Measurements from ENCODE around the gene STAT4. TPM values are rescaled to one million over a fixed set of nuclear protein-coding genes. Genes with fewer than 3 reads are reported as not detected.

The STAT4 gene
- total RNA-seq, 1 experiment from 2014 or later = 0.33 TPM

DNA sequence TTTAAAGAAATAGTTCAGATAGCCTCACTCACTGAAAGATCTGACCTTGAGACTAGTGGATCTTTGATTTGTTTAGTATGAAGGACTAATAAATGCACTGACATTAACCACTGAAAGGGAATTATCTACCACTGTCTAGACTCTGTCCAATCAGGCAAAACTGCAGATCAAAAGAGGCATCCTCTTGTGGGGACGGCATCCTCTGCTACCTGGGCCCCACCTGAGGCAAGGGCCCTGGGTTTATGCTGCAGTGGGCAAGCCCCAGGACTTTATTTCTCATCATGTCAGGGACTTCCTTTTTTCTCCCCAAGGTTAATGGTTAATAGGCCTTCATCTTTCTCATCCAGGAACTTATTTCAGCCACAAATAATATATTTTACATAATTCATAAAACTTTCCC is 169.1 kb downstream of the STAT4 start:
- H3K27me3 ChIP-seq (ENCODE audit: insufficient read depth, low read length) = no peaks in the 10 kb centered on the region
- no peak overlapping the region for H3T11ph ChIP-seq (ENCODE audit: low read length)
- H2AK5ac ChIP-seq (ENCODE audit: insufficient read length, low read length) = no peak overlapping the region
- no peak for TF ChIP-seq CTCF (conservative IDR thresholded peaks at IDR 0.05)
- no peak overlapping the region for H2BK15ac ChIP-seq (ENCODE audit: low read depth, low read length)
- no peak for DNase-seq
- H3K4me1 Mint-ChIP-seq = no peaks in the 10 kb centered on the region
- H3K56ac ChIP-seq (ENCODE audit: insufficient read length, low read depth, low read length) = no peak overlapping the region
- no peaks in the 10 kb centered on the region for H3K9me3 ChIP-seq (ENCODE audit: control insufficient read depth, low read depth, low read length)
- H2BK20ac ChIP-seq (ENCODE audit: low read depth, low read length, poor library complexity, severe bottlenecking) = no peak overlapping the region
- H3K23me2 ChIP-seq (ENCODE audit: insufficient read length, low read depth, low read length, poor library complexity, severe bottlenecking) = no peaks in the 10 kb centered on the region
- no peak overlapping the region for H4K8ac ChIP-seq (replicated peaks; ENCODE audit: insufficient read length, low read depth, low read length)
- no peak overlapping the region for H3K4ac ChIP-seq (ENCODE audit: low read depth, low read length)
- H3K18ac ChIP-seq (ENCODE audit: insufficient read length, low read depth, low read length) = no peak overlapping the region
- H3K79me1 ChIP-seq (ENCODE audit: insufficient read depth, low read depth, low read length, poor library complexity, severe bottlenecking) = no peaks in the 10 kb centered on the region
- no peak overlapping the region for H3K27ac ChIP-seq (ENCODE audit: insufficient read length, low read depth, low read length)
- H3K4me1 ChIP-seq (ENCODE audit: insufficient read depth, low read length) = no peaks in the 10 kb centered on the region
- H2AFZ ChIP-seq (ENCODE audit: low read length) = no peak overlapping the region
- H2BK5ac ChIP-seq (ENCODE audit: insufficient read length, low read length) = no peak overlapping the region
- H4K91ac ChIP-seq (ENCODE audit: insufficient read length, low read depth, low read length) = no peak overlapping the region
- H2BK120ac ChIP-seq (ENCODE audit: low read depth, low read length, poor library complexity, severe bottlenecking) = no peak overlapping the region
- no peak overlapping the region for H4K5ac ChIP-seq (ENCODE audit: insufficient read length, low read depth, low read length)
- H3K23ac ChIP-seq (ENCODE audit: insufficient read length, low read depth, low read length) = no peak overlapping the region
- no peak overlapping the region for H3K27ac Mint-ChIP-seq
- H3K36me3 Mint-ChIP-seq (ENCODE audit: insufficient read depth in 1 of 3, low read depth in 3 of 3) = peaks cover 51 to 93% (median 93%) of the 10 kb centered on the region in 3 experiments; a peak in 6 of 7 replicates
- no peak overlapping the region for H2BK12ac ChIP-seq (ENCODE audit: insufficient read length, low read depth, low read length)
- no peaks in the 10 kb centered on the region for H4K20me1 ChIP-seq (ENCODE audit: control insufficient read depth, insufficient read depth, insufficient read length)
- H3K14ac ChIP-seq (ENCODE audit: insufficient read depth, low read length) = no peak overlapping the region
- H3K4me2 ChIP-seq (ENCODE audit: insufficient read depth, insufficient read length, low read length) = no peak overlapping the region
- no peaks in the 10 kb centered on the region for H3K27me3 Mint-ChIP-seq (ENCODE audit: low read depth)
- WGBS (ENCODE audit: extremely low coverage, insufficient read length, low lambda C conversion rate) = no CpG with 5 or more reads among the region's 1 CpG
- H3K4me3 Mint-ChIP-seq = no peak overlapping the region
- H3K9me3 Mint-ChIP-seq = no peaks in the 10 kb centered on the region
- H3K9ac ChIP-seq (ENCODE audit: extremely low read depth, insufficient read length, low read length) = no peak overlapping the region
- H3K79me2 ChIP-seq (ENCODE audit: insufficient read depth, low read length) = no peaks in the 10 kb centered on the region
